ENCODE data around the gene COMMD10. TPM values are rescaled to one million over a fixed set of nuclear protein-coding genes. Genes with fewer than 3 reads are reported as not detected.

Gene COMMD10
- 31.4 and 31.8 TPM in 2 replicates for total RNA-seq

DNA sequence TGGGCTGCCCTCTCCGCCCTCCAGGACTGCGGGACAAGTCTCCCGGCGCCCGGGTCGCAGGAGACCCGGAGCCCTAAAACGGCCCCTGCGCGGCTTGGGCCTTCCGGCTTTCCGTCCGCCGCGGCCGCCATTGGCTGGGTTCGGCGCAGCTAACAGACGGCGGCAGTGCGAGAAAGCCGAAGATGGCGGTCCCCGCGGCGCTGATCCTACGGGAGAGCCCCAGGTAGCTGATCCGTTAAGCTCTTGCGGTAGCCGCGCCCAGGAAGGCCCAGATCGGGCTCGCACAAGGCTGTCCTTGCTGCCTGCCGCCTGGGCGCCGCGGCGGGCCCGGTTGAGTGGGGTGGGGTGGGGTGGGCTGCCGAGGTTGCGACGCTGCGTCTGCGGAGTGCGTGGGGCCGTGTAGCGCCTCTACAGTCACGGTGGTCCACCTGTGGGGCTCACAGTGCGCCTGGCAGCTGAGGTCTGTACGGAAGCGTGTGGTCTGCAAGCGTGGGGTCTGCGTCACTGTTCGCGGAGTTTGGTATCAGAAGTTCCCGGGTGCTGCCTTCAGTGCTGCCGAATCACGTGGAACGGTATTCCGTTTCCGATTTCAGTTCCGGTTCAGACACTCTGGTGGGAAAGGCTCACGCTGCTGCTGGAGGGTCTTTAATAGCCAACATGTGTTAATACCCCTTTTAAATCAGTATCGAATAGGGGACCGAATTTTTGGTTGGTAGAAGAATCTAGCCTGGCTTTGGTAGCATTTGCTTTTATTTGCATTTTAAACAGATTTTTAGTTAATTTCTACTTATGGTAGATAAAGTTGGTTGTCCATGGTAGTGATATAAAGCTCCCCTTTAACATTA lies at the start of gene COMMD10:
Gene COMMD10 (plus strand): TSS at position 155 of the 845 bp plus-strand sequence.

Other genes with a start within 250 kb of the COMMD10 start
- gene ATG12, start 243.5 kb upstream of the COMMD10 start, total RNA-seq = 51.3 and 53.9 TPM in 2 replicates
- 87.3 and 149 TPM in 2 replicates for gene AP3S1, start 243.1 kb upstream of the COMMD10 start, total RNA-seq
- gene LVRN, start 122.5 kb upstream of the COMMD10 start, total RNA-seq = 0.34 and 0.36 TPM in 2 replicates
- gene ARL14EPL, start 52.6 kb upstream of the COMMD10 start, total RNA-seq = not detected in 2 replicates

Measured in nasal cavity respiratory epithelium epithelial cell of viscerocranial mucosa (primary cell).